Measurements from ENCODE around the gene DNMBP. TPM values are rescaled to one million over a fixed set of nuclear protein-coding genes. Genes with fewer than 3 reads are reported as not detected.
"Not testable (repeated sequence)": the region's sequence is repeated elsewhere in the genome, so short reads cannot be mapped to it uniquely, and the experiment has no call there.

Gene DNMBP
- total RNA-seq, 1 donor from 2014 or later, result 7.7 TPM

DNA sequence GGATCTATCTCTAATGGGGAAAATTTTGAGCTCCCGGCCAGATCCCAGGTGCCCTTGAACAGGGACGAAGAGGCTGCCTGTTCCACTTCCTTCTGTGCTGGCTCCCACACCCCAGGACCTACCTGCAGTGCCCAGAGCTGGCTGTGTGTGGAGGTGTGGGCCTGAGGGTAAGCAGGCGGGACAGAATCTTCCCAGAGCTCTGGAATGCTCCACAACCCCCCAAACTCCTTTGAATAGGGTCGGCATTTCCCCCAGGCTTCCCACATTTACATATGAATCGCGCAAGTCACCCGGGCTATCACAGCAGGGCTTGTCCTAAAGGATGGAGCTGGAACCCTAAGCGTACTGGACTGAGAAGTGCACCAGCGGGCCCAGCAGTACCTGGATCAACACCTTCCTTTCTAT lies 95.9 kb downstream of the DNMBP start:
- peak overlapping the region; percentile 26 for H3K4me3 ChIP-seq
- DNase-seq, result no peak
- peaks cover 51% of the 10 kb centered on the region for H3K4me1 ChIP-seq
- intact Hi-C loops (cut with micrococcal nuclease), result no loop called here
- H3K27ac ChIP-seq (replicated peaks), result no peak overlapping the region
- no peaks in the 10 kb centered on the region for H3K9me3 ChIP-seq (replicated peaks)
- no peak for TF ChIP-seq CTCF (IDR thresholded peaks at IDR 0.05; ENCODE audit: borderline replicate concordance)
- peaks cover 6% of the 10 kb centered on the region for H3K36me3 ChIP-seq
- H3K27me3 ChIP-seq (ENCODE audit: low read depth), result no peaks in the 10 kb centered on the region

DNA sequence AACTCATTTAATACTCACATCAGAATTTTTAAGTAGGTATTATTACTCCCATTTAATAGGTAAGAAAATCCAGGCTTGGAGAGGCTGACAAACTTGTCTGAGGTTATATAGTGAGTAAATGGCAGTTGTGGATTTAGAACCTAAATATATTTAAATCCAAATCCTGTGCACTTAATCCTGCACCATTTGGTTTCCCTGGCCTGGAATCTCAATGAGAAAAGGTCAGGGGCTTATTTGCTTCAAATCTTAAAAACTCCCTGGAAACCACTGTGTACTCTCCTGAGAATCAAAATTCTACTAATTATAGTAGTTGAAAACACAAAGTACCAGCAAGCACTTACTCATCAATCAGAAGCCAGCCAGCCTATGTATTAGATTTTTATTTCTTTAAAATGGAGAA lies 97.7 kb downstream of the DNMBP start:
- Histone ChIP-seq H3K27ac (replicated peaks) (peak overlapping the region; percentile 42), H3K36me3 (peaks cover 23% of the 10 kb centered on the region), H3K4me3 (no peak overlapping the region), H3K9me3 (replicated peaks) (no peaks in the 10 kb centered on the region), H3K27me3 (ENCODE audit: low read depth) (no peaks in the 10 kb centered on the region), H3K4me1 (peaks cover 34% of the 10 kb centered on the region)
- no peak for TF ChIP-seq CTCF (IDR thresholded peaks at IDR 0.05; ENCODE audit: borderline replicate concordance)
- DNase-seq, result no peak
- intact Hi-C loops (cut with micrococcal nuclease), result no loop called here

GRCh38 chr10:99908512-99908911 lies 101.2 kb downstream of the DNMBP start:
- TF ChIP-seq CTCF (IDR thresholded peaks at IDR 0.05; ENCODE audit: borderline replicate concordance), result no peak
- H3K36me3 ChIP-seq, result peaks cover 44% of the 10 kb centered on the region

DNA sequence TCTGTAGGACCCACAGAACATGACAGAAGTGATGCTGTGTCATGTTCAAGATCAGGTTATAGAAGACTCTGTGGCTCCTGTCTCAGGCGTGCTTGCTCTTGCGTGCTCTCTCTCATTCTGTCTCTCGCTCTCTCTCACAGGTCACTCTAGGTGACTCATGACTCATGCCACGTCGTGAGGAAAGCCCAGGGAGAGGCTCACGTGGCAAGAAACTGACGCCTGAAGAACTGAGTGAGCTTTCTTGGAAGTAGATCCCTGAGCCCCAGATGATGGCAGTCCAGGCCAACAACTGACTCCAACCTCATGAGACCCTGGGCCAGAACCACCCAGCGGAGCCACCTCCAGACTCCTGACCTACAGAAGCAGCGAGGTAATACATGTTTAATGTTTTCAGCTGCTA lies 103.3 kb downstream of the DNMBP start:
- Histone ChIP-seq H3K27ac (replicated peaks) (no peak overlapping the region), H3K27me3 (ENCODE audit: low read depth) (no peaks in the 10 kb centered on the region), H3K9me3 (replicated peaks) (no peaks in the 10 kb centered on the region), H3K36me3 (peaks cover 44% of the 10 kb centered on the region), H3K4me3 (no peak overlapping the region), H3K4me1 (peaks cover 4% of the 10 kb centered on the region)
- no peak for TF ChIP-seq CTCF (IDR thresholded peaks at IDR 0.05; ENCODE audit: borderline replicate concordance)
- intact Hi-C loops (cut with micrococcal nuclease), result no loop called here
- DNase-seq, result no peak

More at GRCh38 chr10:99908512-99908911, 101.2 kb downstream of the DNMBP start:
- DNase-seq, result no peak
- intact Hi-C loops (cut with micrococcal nuclease), result no loop called here
- no peak overlapping the region for H3K27ac ChIP-seq (replicated peaks)
- no peak overlapping the region for H3K4me3 ChIP-seq
- peaks cover 23% of the 10 kb centered on the region for H3K4me1 ChIP-seq
- no peaks in the 10 kb centered on the region for H3K9me3 ChIP-seq (replicated peaks)
- H3K27me3 ChIP-seq (ENCODE audit: low read depth), result no peaks in the 10 kb centered on the region

GRCh38 chr10:99905971-99906370 lies 103.8 kb downstream of the DNMBP start:
- no peak for TF ChIP-seq CTCF (IDR thresholded peaks at IDR 0.05; ENCODE audit: borderline replicate concordance)
- H3K4me3 ChIP-seq, result no peak overlapping the region
- no peak for DNase-seq
- peaks cover 49% of the 10 kb centered on the region for H3K36me3 ChIP-seq
- intact Hi-C loops (cut with micrococcal nuclease), result no loop called here
- no peak overlapping the region for H3K27ac ChIP-seq (replicated peaks)
- H3K27me3 ChIP-seq (ENCODE audit: low read depth), result no peaks in the 10 kb centered on the region
- H3K4me1 ChIP-seq, result no peaks in the 10 kb centered on the region
- no peaks in the 10 kb centered on the region for H3K9me3 ChIP-seq (replicated peaks)

DNA sequence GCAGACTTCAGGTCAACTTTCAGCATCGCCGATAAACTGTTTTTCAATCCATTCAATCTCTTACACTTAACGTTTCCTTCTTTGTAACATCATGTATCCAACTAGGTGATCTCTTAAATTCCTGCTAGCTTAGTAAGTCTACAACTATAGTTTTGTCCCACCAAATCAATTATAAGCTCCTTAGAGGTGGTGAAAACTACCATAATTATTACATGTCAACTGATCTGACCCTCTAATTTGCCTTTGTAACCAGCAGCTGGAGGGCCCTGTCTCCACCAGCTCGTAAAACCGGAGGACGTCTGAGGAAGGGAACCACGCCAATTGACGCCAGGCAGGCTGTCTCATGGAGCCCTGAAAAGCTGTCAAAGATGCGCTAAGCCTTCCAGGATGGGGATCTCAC lies 113.9 kb downstream of the DNMBP start:
- intact Hi-C loops (cut with micrococcal nuclease), result no loop called here
- no peak overlapping the region for H3K27ac ChIP-seq (replicated peaks)
- DNase-seq, result no peak
- no peaks in the 10 kb centered on the region for H3K27me3 ChIP-seq (ENCODE audit: low read depth)
- peaks cover 83% of the 10 kb centered on the region for H3K36me3 ChIP-seq
- H3K9me3 ChIP-seq (replicated peaks), result no peaks in the 10 kb centered on the region
- no peak overlapping the region for H3K4me3 ChIP-seq
- no peaks in the 10 kb centered on the region for H3K4me1 ChIP-seq
- TF ChIP-seq CTCF (IDR thresholded peaks at IDR 0.05; ENCODE audit: borderline replicate concordance), result no peak

DNA sequence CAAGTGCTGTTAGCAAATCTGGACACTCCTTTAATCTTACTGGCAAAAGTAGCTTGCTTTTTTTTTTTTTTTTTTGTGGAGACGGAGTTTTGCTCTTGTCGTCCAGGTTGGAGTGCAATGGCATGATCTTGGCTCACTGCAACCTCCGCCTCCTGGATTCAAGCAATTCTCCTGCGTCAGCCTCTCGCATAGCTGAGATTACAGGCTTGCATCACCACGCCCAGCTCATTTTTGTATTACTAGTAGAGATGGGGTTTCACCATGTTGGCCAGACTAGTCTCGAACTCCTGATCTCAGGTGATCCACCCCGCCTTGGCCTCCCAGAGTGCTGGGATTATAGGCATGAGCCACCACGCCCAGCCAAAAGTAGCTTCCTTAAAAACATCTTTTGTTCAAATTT lies 114.7 kb downstream of the DNMBP start:
- DNase-seq; H3K4me3 ChIP-seq; H3K9me3 ChIP-seq (replicated peaks); H3K27ac ChIP-seq (replicated peaks); H3K4me1 ChIP-seq; H3K27me3 ChIP-seq (ENCODE audit: low read depth); intact Hi-C loops (cut with micrococcal nuclease): not testable (repeated sequence)
- peaks cover 83% of the 10 kb centered on the region for H3K36me3 ChIP-seq
